Naive thymus-derived CD8-positive, alpha-beta T cell (primary cell): Measurements from ENCODE around the gene GABPB2. TPM values are rescaled to one million over a fixed set of nuclear protein-coding genes. Genes with fewer than 3 reads are reported as not detected.

Experiments
- ATAC-seq, 2 donors: fragments of 150-1000 bp; cut with Tn5 transposase in 1 of 2; sonication (Bioruptor Pico), chemical (Tn5 transposase) in 1 of 2; 1 replicate in 1 of 2; 2 replicates in 1 of 2; pipeline ENCODE4 v1.10.0; 2021; ENCODE audit warnings: mild to moderate bottlenecking in 2 of 2, moderate library complexity in 2 of 2
- POLR2A ChIA-PET: fragments of 350-600 bp; sonication (Branson Sonifier 250); formaldehyde crosslinking; loops from one replicate; lab custom pipeline; 2021; ENCODE audit warnings: antibody characterized with exemption; lab: Charles Lee
- DNase-seq, 10 donors: peaks; one replicate each; pipeline versions ENCODE4 v3.0.0 to v3.0.0-alpha.2; 2020 to 2022
- H3K27ac Mint-ChIP-seq, 10 donors: one replicate each; pipeline ENCODE4 v1.8.0; 2020 to 2022; ENCODE audit warnings: mild to moderate bottlenecking in 10 of 10, mixed read lengths in 10 of 10, moderate library complexity in 4 of 10, inconsistent platforms in 1 of 10
- H3K27me3 Mint-ChIP-seq, 5 donors: one replicate each; pipeline ENCODE4 v1.8.0; 2021 to 2022; ENCODE audit warnings: mixed read lengths in 5 of 5
- H3K36me3 Mint-ChIP-seq, 3 donors: one replicate each; pipeline ENCODE4 v1.8.0; 2020 to 2022; ENCODE audit warnings: mixed read lengths in 3 of 3, mild to moderate bottlenecking in 2 of 3, inconsistent platforms in 1 of 3
- H3K4me1 Mint-ChIP-seq, 4 donors: one replicate each; pipeline ENCODE4 v1.8.0; 2021 to 2022; ENCODE audit warnings: mixed read lengths in 4 of 4
- H3K4me3 Mint-ChIP-seq, 10 donors: one replicate each; pipeline ENCODE4 v1.8.0; 2020 to 2022; ENCODE audit warnings: mild to moderate bottlenecking in 10 of 10, mixed read lengths in 10 of 10, moderate library complexity in 6 of 10, inconsistent platforms in 1 of 10
- H3K9me3 Mint-ChIP-seq, 9 donors: one replicate each; pipeline ENCODE4 v1.8.0; 2020 to 2022; ENCODE audit warnings: mixed read lengths in 9 of 9, mild to moderate bottlenecking in 3 of 9, inconsistent platforms in 1 of 9, moderate library complexity in 1 of 9
- polyA plus RNA-seq, 3 donors: library from polyadenylated mRNA; unstranded; fragments of 300-500 nt; fragmentation: Illumina TruSeq; gene quantifications; one replicate each; pipeline ENCODE4 v1.2.3, GENCODE V29; 2021
- total RNA-seq, 8 experiments: library from RNA in 2 of 8; stranded (reverse) in 2 of 8; gene quantifications; one replicate each; pipeline ENCODE4 v1.2.3 and lab custom pipeline; 2021 to 2026

GABPB2 gene
- total and polyA plus RNA-seq, 5 experiments from 2014 or later: 4.8 to 43.8 (median 16.4) TPM

- H3K27ac Mint-ChIP-seq: peak overlapping the region in 9 of 10 donors; percentile 61 to 97 (median 90)
- DNase-seq (no peak), ATAC-seq (no peak)
- peaks cover 0 to 3% (median 0%) of the 10 kb centered on the region in 9 donors for H3K9me3 Mint-ChIP-seq
- POLR2A ChIA-PET: interaction anchor here (0.6 to 3.4 kb wide), 9 partner anchors 8 to 531 kb away, joined by 3 to 36 read pairs (median 5); partner anchors contain the start of genes C1orf56, TMOD4, TNFAIP8L2 and VPS72
- H3K36me3 Mint-ChIP-seq: peaks cover 0 to 60% (median 13%) of the 10 kb centered on the region in 3 donors
- peaks cover 0 to 3% (median 0%) of the 10 kb centered on the region in 5 donors for H3K27me3 Mint-ChIP-seq
- peak overlapping the region; percentile 90 to 98 (median 96) for H3K4me3 Mint-ChIP-seq
- H3K4me1 Mint-ChIP-seq: peaks cover 20 to 53% (median 51%) of the 10 kb centered on the region in 4 donors
Measured at GRCh38 chr1:151167116-151167515, 96.6 kb downstream of the GABPB2 start.

GRCh38 chr1:151171190-151171589 lies 100.6 kb downstream of the GABPB2 start:
- Mint-ChIP-seq H3K27me3 (no peaks in the 10 kb centered on the region), H3K4me3 (no peak overlapping the region), H3K27ac (peak overlapping the region in 5 of 10 donors; percentile 15 to 76 (median 72)), H3K9me3 (no peaks in the 10 kb centered on the region), H3K36me3 (peaks cover 0 to 73% (median 9%) of the 10 kb centered on the region in 3 donors), H3K4me1 (peaks cover 14 to 23% (median 21%) of the 10 kb centered on the region in 4 donors)
- POLR2A ChIA-PET: interaction anchor here (0.7 to 1.7 kb wide), 3 partner anchors 13 to 121 kb away, joined by 3 to 12 read pairs (median 3); no protein-coding TSS in a partner anchor
- ATAC-seq: no peak
- no peak for DNase-seq

Other genes with a start within 250 kb of the GABPB2 start
- gene ARNT, start 194.2 kb upstream of the GABPB2 start, total RNA-seq: 10 to 100 TPM; 40.2 to 41.6 TPM
- gene ARNT, start 194.2 kb upstream of the GABPB2 start, polyA plus RNA-seq: 10 to 100 TPM; 16.8 to 25.6 (median 21.6) TPM
- not detected for gene CTXND2, start 183.6 kb upstream of the GABPB2 start, total RNA-seq
- not detected for gene CTXND2, start 183.6 kb upstream of the GABPB2 start, polyA plus RNA-seq
- 10 to 100 TPM; 82.6 to 95.2 TPM for gene SETDB1, start 144.4 kb upstream of the GABPB2 start, total RNA-seq
- 10 to 100 TPM in 2 of 3 donors, 1 to 10 TPM in 1; 9.9 to 17.5 (median 10.1) TPM for gene SETDB1, start 144.4 kb upstream of the GABPB2 start, polyA plus RNA-seq
- gene CERS2, start 95.9 kb upstream of the GABPB2 start, total RNA-seq: 100 to 1,000 TPM; 142 to 143 TPM
- gene CERS2, start 95.9 kb upstream of the GABPB2 start, polyA plus RNA-seq: 100 to 1,000 TPM; 110 to 129 (median 118) TPM
- gene ANXA9, start 88.5 kb upstream of the GABPB2 start, total RNA-seq: under 1 TPM in 1 of 2 experiments, not detected in 1; 0.49 TPM
- under 1 TPM in 1 of 3 donors, not detected in 2; 0.10 TPM for gene ANXA9, start 88.5 kb upstream of the GABPB2 start, polyA plus RNA-seq
- 10 to 100 TPM; 18.3 to 20.2 TPM for gene MINDY1, start 63.9 kb upstream of the GABPB2 start, total RNA-seq
- 10 to 100 TPM in 1 of 3 donors, 1 to 10 TPM in 2; 2.7 to 12.6 (median 4.9) TPM for gene MINDY1, start 63.9 kb upstream of the GABPB2 start, polyA plus RNA-seq
- 10 to 100 TPM; 35.7 to 37.8 TPM for gene PRUNE1, start 62.3 kb upstream of the GABPB2 start, total RNA-seq
- gene PRUNE1, start 62.3 kb upstream of the GABPB2 start, polyA plus RNA-seq: 10 to 100 TPM; 53.2 to 55.1 (median 54.9) TPM
- 1 to 10 TPM; 3.8 to 5.3 TPM for gene BNIPL, start 34.2 kb upstream of the GABPB2 start, total RNA-seq
- under 1 TPM in 2 of 3 donors, not detected in 1; 0.15 to 0.30 TPM for gene BNIPL, start 34.2 kb upstream of the GABPB2 start, polyA plus RNA-seq
- gene C1orf56, start 23.0 kb upstream of the GABPB2 start, total RNA-seq: 1 to 10 TPM; 4.2 to 4.4 TPM
- 1 to 10 TPM; 2.6 to 5.2 (median 4.5) TPM for gene C1orf56, start 23.0 kb upstream of the GABPB2 start, polyA plus RNA-seq
- gene CDC42SE1, start 11.1 kb upstream of the GABPB2 start, total RNA-seq: 100 to 1,000 TPM; 482 TPM
- gene CDC42SE1, start 11.1 kb upstream of the GABPB2 start, polyA plus RNA-seq: 10 to 100 TPM; 77.9 to 89.3 (median 80.9) TPM
- gene MLLT11, start 10.4 kb upstream of the GABPB2 start, total RNA-seq: 1 to 10 TPM; 4.9 to 5.8 TPM
- gene MLLT11, start 10.4 kb upstream of the GABPB2 start, polyA plus RNA-seq: 1 to 10 TPM; 6.7 to 7.5 (median 7.4) TPM
- 10 to 100 TPM; 10.6 to 13.2 TPM for gene SEMA6C, start 75.9 kb downstream of the GABPB2 start, total RNA-seq
- gene SEMA6C, start 75.9 kb downstream of the GABPB2 start, polyA plus RNA-seq: 1 to 10 TPM in 1 of 3 donors, under 1 TPM in 2; 0.57 to 1.1 (median 0.81) TPM
- gene TNFAIP8L2, start 85.9 kb downstream of the GABPB2 start, total RNA-seq: 10 to 100 TPM; 31.5 to 33.1 TPM
- 10 to 100 TPM in 2 of 3 donors, 1 to 10 TPM in 1; 9.9 to 37.4 (median 11.7) TPM for gene TNFAIP8L2, start 85.9 kb downstream of the GABPB2 start, polyA plus RNA-seq
- 1 to 10 TPM; 2.5 to 4.5 TPM for gene LYSMD1, start 95.1 kb downstream of the GABPB2 start, total RNA-seq
- under 1 TPM in 2 of 3 donors, not detected in 1; 0.23 to 0.30 TPM for gene LYSMD1, start 95.1 kb downstream of the GABPB2 start, polyA plus RNA-seq
- gene SCNM1, start 95.4 kb downstream of the GABPB2 start, total RNA-seq: 10 to 100 TPM; 57.8 to 65.2 TPM
- 10 to 100 TPM; 53.7 to 74.2 (median 63.5) TPM for gene SCNM1, start 95.4 kb downstream of the GABPB2 start, polyA plus RNA-seq
- gene TMOD4, start 105.2 kb downstream of the GABPB2 start, total RNA-seq: 1 to 10 TPM; 2.0 to 4.6 TPM
- under 1 TPM in 2 of 3 donors, not detected in 1; 0.50 to 0.59 TPM for gene TMOD4, start 105.2 kb downstream of the GABPB2 start, polyA plus RNA-seq
- gene VPS72, start 119.4 kb downstream of the GABPB2 start, total RNA-seq: 10 to 100 TPM; 58.3 to 68.9 TPM
- 10 to 100 TPM; 69.7 to 79.1 (median 70.9) TPM for gene VPS72, start 119.4 kb downstream of the GABPB2 start, polyA plus RNA-seq
- 10 to 100 TPM; 52.5 to 55.8 TPM for gene PIP5K1A, start 127.8 kb downstream of the GABPB2 start, total RNA-seq
- gene PIP5K1A, start 127.8 kb downstream of the GABPB2 start, polyA plus RNA-seq: 10 to 100 TPM in 2 of 3 donors, 1 to 10 TPM in 1; 8.5 to 11.0 (median 10.9) TPM
- gene PSMD4, start 184.0 kb downstream of the GABPB2 start, total RNA-seq: 100 to 1,000 TPM; 126 to 130 TPM
- 100 to 1,000 TPM; 220 to 239 (median 228) TPM for gene PSMD4, start 184.0 kb downstream of the GABPB2 start, polyA plus RNA-seq
- gene ZNF687, start 211.5 kb downstream of the GABPB2 start, total RNA-seq: 10 to 100 TPM; 34.6 to 37.2 TPM
- 1 to 10 TPM in 1 of 3 donors, under 1 TPM in 2; 0.56 to 1.1 (median 0.96) TPM for gene ZNF687, start 211.5 kb downstream of the GABPB2 start, polyA plus RNA-seq